ENCODE measurements around the gene TBXA2R.
"Not testable (repeated sequence)": the region's sequence is repeated elsewhere in the genome, so short reads cannot be mapped to it uniquely, and the experiment has no call there.

TBXA2R gene

GRCh38 chr19:3638208-3639193 is 31.8 kb upstream of the TBXA2R start:
- no peak for DNase-seq

GRCh38 chr19:3637621-3638020 is 30.9 kb upstream of the TBXA2R start:
- no peak for DNase-seq

- DNase-seq, result no peak
Measured at GRCh38 chr19:3636962-3637361, 30.3 kb upstream of the TBXA2R start.

GRCh38 chr19:3636506-3636905 is 29.8 kb upstream of the TBXA2R start:
- no peak for DNase-seq

GRCh38 chr19:3634496-3635045 is 27.9 kb upstream of the TBXA2R start:
- DNase-seq, result no peak

- no peak for DNase-seq
Measured at GRCh38 chr19:3633559-3633988, 26.9 kb upstream of the TBXA2R start.

- DNase-seq, result no peak
Measured at GRCh38 chr19:3632739-3633558, 26.3 kb upstream of the TBXA2R start.

- DNase-seq, result no peak
Measured at GRCh38 chr19:3632098-3632497, 25.4 kb upstream of the TBXA2R start.

- no peak for DNase-seq
Measured at GRCh38 chr19:3631053-3631861, 24.6 kb upstream of the TBXA2R start.

GRCh38 chr19:3628766-3629165 is 22.1 kb upstream of the TBXA2R start:
- not testable (repeated sequence) for DNase-seq

- DNase-seq, result no peak
Measured at GRCh38 chr19:3627351-3627723, 20.7 kb upstream of the TBXA2R start.

- peak; percentile 58 for DNase-seq
Measured at GRCh38 chr19:3626473-3627350, 20.0 kb upstream of the TBXA2R start, which contains the start of gene CACTIN. TSS of gene CACTIN (minus strand) at chr19:3626790. CDS start at chr19:3626762, 28 bp downstream.

GRCh38 chr19:3625996-3626472 is 19.4 kb upstream of the TBXA2R start:
- no peak for DNase-seq

- DNase-seq, result no peak
Measured at GRCh38 chr19:3623716-3624115, 17.0 kb upstream of the TBXA2R start.

- no peak for DNase-seq
Measured at GRCh38 chr19:3622224-3622623, 15.5 kb upstream of the TBXA2R start.

- DNase-seq, result no peak
Measured at GRCh38 chr19:3621689-3622088, 15.0 kb upstream of the TBXA2R start.

- no peak for DNase-seq
Measured at GRCh38 chr19:3620817-3621547, 14.3 kb upstream of the TBXA2R start.

- DNase-seq, result no peak
Measured at GRCh38 chr19:3620145-3620816, 13.6 kb upstream of the TBXA2R start.

GRCh38 chr19:3619631-3620012 is 12.9 kb upstream of the TBXA2R start:
- DNase-seq, result no peak
